ENCODE data around the gene FOXN3.

Gene FOXN3

DNA sequence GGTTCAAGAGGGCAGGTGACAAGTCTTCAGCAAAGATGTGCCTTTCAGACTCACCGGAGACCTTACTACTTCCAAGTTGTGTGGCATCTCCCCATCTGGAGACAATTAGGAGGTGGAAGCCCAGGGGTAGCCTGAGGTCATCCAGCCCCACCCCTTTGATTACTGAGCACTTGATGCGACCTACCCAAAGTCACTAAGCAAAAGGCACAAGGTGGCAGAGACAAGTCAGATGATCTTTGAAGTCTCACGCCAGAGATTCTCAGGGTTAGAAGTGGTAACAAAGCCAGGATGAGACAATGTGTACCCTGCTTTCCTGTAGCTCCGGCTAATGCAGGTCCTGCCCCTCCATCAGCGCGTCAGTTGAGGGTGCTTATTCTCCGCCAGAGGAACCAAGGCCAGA lies 1.4 kb upstream of the FOXN3 start:
- Histone ChIP-seq H3K4ac (ENCODE audit: low read depth, low read length) (no peak overlapping the region), H2BK15ac (replicated peaks; ENCODE audit: low read depth) (no peak overlapping the region), H3K23ac (ENCODE audit: low read length) (no peak overlapping the region), H3K18ac (ENCODE audit: low read length) (no peak overlapping the region), H3K9ac (ENCODE audit: low read length) (no peak overlapping the region), H3K36me3 (ENCODE audit: control insufficient read depth, insufficient read depth, low read length) (no peaks in the 10 kb centered on the region), H3K4me3 (ENCODE audit: low read length) (no peak overlapping the region), H2BK5ac (ENCODE audit: low read length) (no peak overlapping the region), H2AK5ac (ENCODE audit: low read length) (no peak overlapping the region), H2BK120ac (ENCODE audit: low read depth, low read length) (no peak overlapping the region), H3K79me1 (ENCODE audit: low read length) (peaks cover 1% of the 10 kb centered on the region), H3K4me2 (ENCODE audit: low read length) (no peak overlapping the region), H3K56ac (ENCODE audit: low read length) (no peak overlapping the region), H3K4me1 (ENCODE audit: control insufficient read depth, low read depth, low read length) (peaks cover 7% of the 10 kb centered on the region), H4K8ac (ENCODE audit: low read depth, low read length) (no peak overlapping the region), H3K79me2 (ENCODE audit: control insufficient read depth, insufficient read depth, low read length) (peaks cover 23% of the 10 kb centered on the region), H3K27me3 (ENCODE audit: insufficient read depth, low read length, poor library complexity) (no peaks in the 10 kb centered on the region), H3K27ac (ENCODE audit: low read depth, low read length) (no peak overlapping the region), H4K5ac (ENCODE audit: low read length) (no peak overlapping the region)
- WGBS (ENCODE audit: extremely low coverage, insufficient coverage, low lambda C conversion rate), result no CpG with 5 or more reads among the region's 7 CpGs
- DNase-seq, result peak; percentile 65

DNA sequence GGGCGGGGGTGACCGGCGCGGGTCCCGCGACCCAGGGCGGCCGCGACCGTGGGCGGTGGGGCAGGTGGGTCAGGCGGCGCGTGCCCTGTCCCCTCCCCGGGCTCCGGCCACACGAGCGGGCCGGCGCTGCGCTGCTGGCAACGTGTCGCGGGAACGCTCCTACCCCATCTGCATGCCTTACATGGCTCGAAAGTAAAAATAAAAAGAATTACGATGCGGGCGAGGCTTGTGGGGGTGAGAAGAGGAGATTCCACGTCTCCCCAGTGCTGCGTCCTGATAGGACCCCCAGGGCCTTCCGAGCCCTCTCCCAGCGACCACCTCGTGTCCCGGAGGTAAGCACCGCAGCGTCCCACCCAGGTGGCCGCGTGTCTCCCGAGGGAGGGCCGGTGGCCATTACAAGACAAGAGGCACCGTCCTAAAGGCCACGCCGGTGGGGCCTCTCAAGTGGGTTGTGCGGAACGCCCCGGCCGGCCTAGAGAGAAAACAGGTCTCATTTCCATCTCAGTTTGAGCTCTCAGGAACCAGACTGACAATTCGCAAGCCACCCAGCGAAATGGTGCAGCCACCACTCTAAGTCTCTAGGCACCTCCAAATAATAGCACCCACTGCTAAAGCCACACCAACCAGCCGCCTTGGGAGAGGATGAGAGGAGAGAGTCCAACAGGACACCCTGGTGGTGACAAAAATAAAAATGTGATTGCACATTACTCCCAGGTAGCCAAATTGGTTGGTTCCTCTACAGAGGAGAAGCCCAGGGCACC lies 612 bp upstream of the FOXN3 start:
- H3K79me2 ChIP-seq (ENCODE audit: control insufficient read depth, insufficient read depth, low read length), result peaks cover 30% of the 10 kb centered on the region
- peak overlapping the region; percentile 81 for H3K4me2 ChIP-seq (ENCODE audit: low read length)
- H3K18ac ChIP-seq (ENCODE audit: low read length), result peak overlapping the region; percentile 35
- no peaks in the 10 kb centered on the region for H3K36me3 ChIP-seq (ENCODE audit: control insufficient read depth, insufficient read depth, low read length)
- H4K5ac ChIP-seq (ENCODE audit: low read length), result no peak overlapping the region
- H3K4me3 ChIP-seq (ENCODE audit: low read length), result peak overlapping the region; percentile 53
- H3K4me1 ChIP-seq (ENCODE audit: control insufficient read depth, low read depth, low read length), result peaks cover 6% of the 10 kb centered on the region
- peak overlapping the region; percentile 83 for H3K9ac ChIP-seq (ENCODE audit: low read length)
- peak overlapping the region; percentile 77 for H2BK120ac ChIP-seq (ENCODE audit: low read depth, low read length)
- H2BK5ac ChIP-seq (ENCODE audit: low read length), result peak overlapping the region; percentile 39
- H3K23ac ChIP-seq (ENCODE audit: low read length), result peak overlapping the region; percentile 51
- peak; percentile 77 for DNase-seq
- no peaks in the 10 kb centered on the region for H3K27me3 ChIP-seq (ENCODE audit: insufficient read depth, low read length, poor library complexity)
- peaks cover 1% of the 10 kb centered on the region for H3K79me1 ChIP-seq (ENCODE audit: low read length)
- H3K56ac ChIP-seq (ENCODE audit: low read length), result peak overlapping the region; percentile 92
- peak overlapping the region; percentile 65 for H4K8ac ChIP-seq (ENCODE audit: low read depth, low read length)
- no CpG with 5 or more reads among the region's 51 CpGs for WGBS (ENCODE audit: extremely low coverage, insufficient coverage, low lambda C conversion rate)
- H2BK15ac ChIP-seq (replicated peaks; ENCODE audit: low read depth), result no peak overlapping the region
- H3K27ac ChIP-seq (ENCODE audit: low read depth, low read length), result peak overlapping the region; percentile 83
- H2AK5ac ChIP-seq (ENCODE audit: low read length), result no peak overlapping the region
- H3K4ac ChIP-seq (ENCODE audit: low read depth, low read length), result peak overlapping the region; percentile 44

DNA sequence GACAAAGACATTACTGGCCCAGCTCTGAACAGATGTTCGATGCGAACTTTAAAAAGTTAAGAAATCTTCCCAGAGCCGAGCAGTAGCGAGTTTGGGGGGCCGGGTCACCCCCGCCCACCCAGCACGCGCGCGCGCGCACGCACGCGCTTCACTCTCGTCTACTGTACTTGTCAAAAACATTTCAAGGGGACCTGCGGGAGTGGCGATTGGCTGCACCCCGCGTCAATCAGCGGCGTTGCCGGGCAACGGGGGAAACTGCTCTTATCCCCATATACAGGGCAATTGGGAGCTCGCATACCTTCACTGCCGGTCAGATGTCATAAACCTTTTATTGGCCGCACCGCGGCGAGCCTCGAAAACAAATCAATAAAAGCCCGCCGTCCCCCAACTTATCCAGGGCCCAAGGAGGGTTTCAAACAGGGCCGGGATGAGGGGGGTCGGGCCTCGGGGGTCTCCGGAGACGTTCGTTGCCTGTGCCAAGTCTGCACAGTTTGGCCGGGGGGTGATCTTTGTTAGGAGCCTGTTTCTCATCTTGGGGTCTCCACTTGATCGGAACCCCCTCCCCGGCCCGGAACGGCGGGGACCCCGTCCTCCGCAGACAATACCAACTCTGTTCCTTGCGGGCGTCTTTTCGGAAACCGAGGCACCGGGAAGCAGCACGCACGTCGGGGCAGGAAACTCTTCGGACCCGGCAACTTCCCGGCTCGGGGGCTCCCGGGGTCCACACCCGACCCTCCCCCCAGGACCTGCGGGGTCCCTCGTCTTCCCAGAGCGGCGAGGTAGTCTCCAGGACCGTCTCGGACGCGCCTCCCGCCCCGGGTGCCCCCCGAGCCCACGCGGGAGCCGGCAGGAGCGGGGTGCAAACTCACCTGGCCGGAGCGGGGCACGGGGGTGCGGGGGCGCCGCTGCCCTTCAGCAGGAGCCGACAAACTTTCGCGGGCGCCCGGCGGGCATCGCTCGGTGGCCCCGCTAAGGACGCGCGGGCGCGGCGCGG lies 734 bp downstream of the FOXN3 start:
- H2AK5ac ChIP-seq (ENCODE audit: low read length), result no peak overlapping the region
- peaks cover 41% of the 10 kb centered on the region for H3K79me2 ChIP-seq (ENCODE audit: control insufficient read depth, insufficient read depth, low read length)
- peak overlapping the region; percentile 78 for H3K4me2 ChIP-seq (ENCODE audit: low read length)
- peak overlapping the region; percentile 86 for H3K27ac ChIP-seq (ENCODE audit: low read depth, low read length)
- peak overlapping the region; percentile 99 for H3K18ac ChIP-seq (ENCODE audit: low read length)
- no peak overlapping the region for H2BK5ac ChIP-seq (ENCODE audit: low read length)
- H3K36me3 ChIP-seq (ENCODE audit: control insufficient read depth, insufficient read depth, low read length), result peaks cover 3% of the 10 kb centered on the region
- peak overlapping the region; percentile 85 for H2BK120ac ChIP-seq (ENCODE audit: low read depth, low read length)
- H4K8ac ChIP-seq (ENCODE audit: low read depth, low read length), result peak overlapping the region; percentile 7
- peaks cover 2% of the 10 kb centered on the region for H3K4me1 ChIP-seq (ENCODE audit: control insufficient read depth, low read depth, low read length)
- peaks cover 1% of the 10 kb centered on the region for H3K79me1 ChIP-seq (ENCODE audit: low read length)
- peak overlapping the region; percentile 95 for H3K4ac ChIP-seq (ENCODE audit: low read depth, low read length)
- H3K23ac ChIP-seq (ENCODE audit: low read length), result peak overlapping the region; percentile 66
- peak; percentile 99 for DNase-seq
- H4K5ac ChIP-seq (ENCODE audit: low read length), result no peak overlapping the region
- WGBS (ENCODE audit: extremely low coverage, insufficient coverage, low lambda C conversion rate), result no CpG with 5 or more reads among the region's 98 CpGs
- H3K9ac ChIP-seq (ENCODE audit: low read length), result peak overlapping the region; percentile 80
- no peak overlapping the region for H2BK15ac ChIP-seq (replicated peaks; ENCODE audit: low read depth)
- H3K4me3 ChIP-seq (ENCODE audit: low read length), result peak overlapping the region; percentile 85
- peak overlapping the region; percentile 91 for H3K56ac ChIP-seq (ENCODE audit: low read length)
- H3K27me3 ChIP-seq (ENCODE audit: insufficient read depth, low read length, poor library complexity), result no peaks in the 10 kb centered on the region

DNA sequence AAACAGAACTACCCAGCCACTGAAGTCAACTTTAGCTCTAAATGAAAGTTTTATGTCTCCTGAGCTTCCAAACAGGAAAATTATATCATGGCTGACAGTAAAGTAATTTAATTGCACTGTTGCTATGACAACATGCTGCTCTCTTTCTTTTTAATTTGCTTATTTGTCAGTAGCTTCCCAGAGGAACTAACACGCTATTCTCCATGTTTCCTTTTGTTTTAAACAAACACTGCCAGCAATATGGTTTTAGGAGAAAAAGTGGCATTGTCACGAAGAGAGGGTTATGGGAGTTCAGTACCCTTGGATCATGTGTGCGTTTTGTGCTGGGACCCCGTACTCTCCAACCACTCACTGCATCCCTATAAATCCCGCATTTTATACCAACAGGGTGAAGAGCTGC lies 1.9 kb downstream of the FOXN3 start:
- no peak overlapping the region for H3K27ac ChIP-seq (ENCODE audit: low read depth, low read length)
- H3K27me3 ChIP-seq (ENCODE audit: insufficient read depth, low read length, poor library complexity), result no peaks in the 10 kb centered on the region
- no CpG with 5 or more reads among the region's 5 CpGs for WGBS (ENCODE audit: extremely low coverage, insufficient coverage, low lambda C conversion rate)
- no peak overlapping the region for H4K8ac ChIP-seq (ENCODE audit: low read depth, low read length)
- no peak overlapping the region for H2BK15ac ChIP-seq (replicated peaks; ENCODE audit: low read depth)
- H3K4me1 ChIP-seq (ENCODE audit: control insufficient read depth, low read depth, low read length), result peaks cover 2% of the 10 kb centered on the region
- H3K9ac ChIP-seq (ENCODE audit: low read length), result no peak overlapping the region
- H3K4ac ChIP-seq (ENCODE audit: low read depth, low read length), result no peak overlapping the region
- no peak overlapping the region for H2BK5ac ChIP-seq (ENCODE audit: low read length)
- H3K79me1 ChIP-seq (ENCODE audit: low read length), result peaks cover 2% of the 10 kb centered on the region
- no peak overlapping the region for H3K4me3 ChIP-seq (ENCODE audit: low read length)
- H3K79me2 ChIP-seq (ENCODE audit: control insufficient read depth, insufficient read depth, low read length), result peaks cover 52% of the 10 kb centered on the region
- H3K23ac ChIP-seq (ENCODE audit: low read length), result no peak overlapping the region
- H3K56ac ChIP-seq (ENCODE audit: low read length), result peak overlapping the region; percentile 63
- peaks cover 3% of the 10 kb centered on the region for H3K36me3 ChIP-seq (ENCODE audit: control insufficient read depth, insufficient read depth, low read length)
- H2BK120ac ChIP-seq (ENCODE audit: low read depth, low read length), result no peak overlapping the region
- no peak overlapping the region for H4K5ac ChIP-seq (ENCODE audit: low read length)
- H3K4me2 ChIP-seq (ENCODE audit: low read length), result no peak overlapping the region
- H3K18ac ChIP-seq (ENCODE audit: low read length), result no peak overlapping the region
- DNase-seq, result no peak
- H2AK5ac ChIP-seq (ENCODE audit: low read length), result no peak overlapping the region

DNA sequence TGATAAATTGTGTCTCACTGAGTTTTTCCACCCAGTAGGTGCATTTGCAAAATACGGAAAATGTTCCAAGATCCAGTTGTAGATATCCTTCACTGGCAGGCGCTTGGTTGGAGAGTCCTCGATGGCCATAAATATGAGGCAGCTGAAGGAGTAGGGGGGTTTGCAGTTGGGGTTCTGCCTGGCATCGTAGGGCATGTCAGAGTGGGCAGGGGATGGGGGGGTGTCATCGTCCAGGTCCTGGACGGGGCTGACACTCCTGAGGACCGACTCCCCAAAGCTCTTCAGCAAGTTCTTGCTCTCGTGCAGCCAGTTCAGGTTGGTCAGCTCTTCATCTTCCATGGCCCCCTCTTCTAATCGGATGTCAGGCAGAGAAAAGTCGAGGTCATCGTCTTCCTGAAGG lies 5.1 kb downstream of the FOXN3 start:
- Histone ChIP-seq H3K4ac (ENCODE audit: low read depth, low read length) (no peak overlapping the region), H3K79me2 (ENCODE audit: control insufficient read depth, insufficient read depth, low read length) (peaks cover 84% of the 10 kb centered on the region), H3K79me1 (ENCODE audit: low read length) (peaks cover 7% of the 10 kb centered on the region), H3K4me2 (ENCODE audit: low read length) (no peak overlapping the region), H3K27ac (ENCODE audit: low read depth, low read length) (no peak overlapping the region), H3K9ac (ENCODE audit: low read length) (no peak overlapping the region), H2AK5ac (ENCODE audit: low read length) (no peak overlapping the region), H4K8ac (ENCODE audit: low read depth, low read length) (no peak overlapping the region), H3K56ac (ENCODE audit: low read length) (no peak overlapping the region), H3K18ac (ENCODE audit: low read length) (no peak overlapping the region), H3K27me3 (ENCODE audit: insufficient read depth, low read length, poor library complexity) (no peaks in the 10 kb centered on the region), H4K5ac (ENCODE audit: low read length) (no peak overlapping the region), H3K23ac (ENCODE audit: low read length) (no peak overlapping the region), H2BK120ac (ENCODE audit: low read depth, low read length) (no peak overlapping the region), H3K36me3 (ENCODE audit: control insufficient read depth, insufficient read depth, low read length) (peaks cover 3% of the 10 kb centered on the region), H2BK15ac (replicated peaks; ENCODE audit: low read depth) (no peak overlapping the region), H2BK5ac (ENCODE audit: low read length) (no peak overlapping the region), H3K4me1 (ENCODE audit: control insufficient read depth, low read depth, low read length) (peaks cover 2% of the 10 kb centered on the region), H3K4me3 (ENCODE audit: low read length) (no peak overlapping the region)
- DNase-seq, result no peak
- WGBS (ENCODE audit: extremely low coverage, insufficient coverage, low lambda C conversion rate), result no CpG with 5 or more reads among the region's 11 CpGs
